Fibroblast of lung (primary cell): Measurements from ENCODE around the gene KIAA1755. TPM values are rescaled to one million over a fixed set of nuclear protein-coding genes. Genes with fewer than 3 reads are reported as not detected.

Experiments used
- DNase-seq, 2 donors: peaks; one replicate each; pipeline versions ENCODE4 v3.0.0 to v3.0.0-alpha.2; 2010; ENCODE audit warnings: low read depth in 2 of 2
- H2AFZ ChIP-seq: 2 replicates; pipeline ENCODE4 v1.5.1; 2012; ENCODE audit warnings: low read length, control low read depth, inconsistent platforms
- H3K27ac ChIP-seq: 2 replicates; pipeline ENCODE4 v1.5.1; 2011; ENCODE audit warnings: low read length, control low read depth; ENCODE audit not compliant: insufficient read depth
- H3K27me3 ChIP-seq: 2 replicates; pipeline ENCODE4 v1.5.1; 2011; ENCODE audit warnings: mild to moderate bottlenecking, low read length; ENCODE audit not compliant: control insufficient read depth, insufficient read depth
- H3K36me3 ChIP-seq: 2 replicates; pipeline ENCODE4 v1.5.1; 2011; ENCODE audit warnings: low read length; ENCODE audit not compliant: control insufficient read depth, insufficient read depth
- H3K4me1 ChIP-seq: 2 replicates; pipeline ENCODE4 v1.5.1; 2011; ENCODE audit warnings: low read length; ENCODE audit not compliant: control insufficient read depth, insufficient read depth; ENCODE audit errors: extremely low read depth
- H3K4me2 ChIP-seq: 2 replicates; pipeline ENCODE4 v1.5.1; 2011; ENCODE audit warnings: low read length, control low read depth; ENCODE audit not compliant: insufficient read depth; ENCODE audit errors: extremely low read depth
- H3K4me3 ChIP-seq, 4 experiments: fragments of 200-600 bp in 1 of 4; sonication (generic) in 1 of 4; replicated peaks in 1 of 4; 2 replicates each; pipeline ENCODE4 v1.5.1; 2011 to 2016; ENCODE audit warnings: low read length in 4 of 4, low read depth in 3 of 4, mild to moderate bottlenecking in 3 of 4, control low read depth in 2 of 4, inconsistent platforms in 1 of 4, mixed read lengths in 1 of 4; ENCODE audit not compliant: insufficient read depth in 1 of 4; ENCODE audit errors: control extremely low read depth in 1 of 4
- H3K79me2 ChIP-seq: 2 replicates; pipeline ENCODE4 v1.5.1; 2012; ENCODE audit warnings: mild to moderate bottlenecking, low read length, inconsistent platforms; ENCODE audit not compliant: control insufficient read depth, insufficient read depth
- H3K9ac ChIP-seq: 2 replicates; pipeline ENCODE4 v1.5.1; 2011; ENCODE audit warnings: mild to moderate bottlenecking, low read length, control low read depth; ENCODE audit not compliant: insufficient read depth
- H3K9me3 ChIP-seq: 2 replicates; pipeline ENCODE4 v1.5.1; 2012; ENCODE audit warnings: low read depth, low read length; ENCODE audit not compliant: control insufficient read depth, insufficient read depth
- H4K20me1 ChIP-seq: 2 replicates; pipeline ENCODE4 v1.5.1; 2011; ENCODE audit warnings: low read length; ENCODE audit not compliant: control insufficient read depth, insufficient read depth; ENCODE audit errors: extremely low read depth
- CTCF ChIP-seq, 2 donors: IDR thresholded peaks in 1 of 2; conservative IDR thresholded peaks in 1 of 2; 1 replicate in 1 of 2; 2 replicates in 1 of 2; pipeline ENCODE4 v1.5.1; 2011 to 2012; ENCODE audit warnings: low read length in 2 of 2, control low read depth in 1 of 2, inconsistent platforms in 1 of 2, low read depth in 1 of 2, mild to moderate bottlenecking in 1 of 2
- EZH2 ChIP-seq: IDR thresholded peaks from 2 replicates; pipeline ENCODE4 v1.5.1; 2012; ENCODE audit warnings: low read length, control low read depth, mild to moderate bottlenecking; ENCODE audit errors: missing control alignments
- polyA plus RNA-seq, 2 donors: library from polyadenylated mRNA; depleted of rRNA in 1 of 2; stranded (reverse) in 1 of 2; unstranded in 1 of 2; fragments of >200 nt; gene quantifications; 2 replicates each; pipeline ENCODE4 v1.2.1, GENCODE V29; 2011 to 2012; ENCODE audit warnings: missing spikeins in 1 of 2
- total RNA-seq: library from RNA; depleted of rRNA; stranded (reverse); fragments of >200 nt; gene quantifications from 2 replicates; pipeline ENCODE4 v1.2.1, GENCODE V29; 2014

The KIAA1755 gene
- total and polyA plus RNA-seq, 2 donors (not counting 1 experiment from before 2014, with no cell fraction given): 0.60 to 2.8 TPM

- no peak overlapping the region for H3K27ac ChIP-seq
- TF ChIP-seq CTCF (conservative IDR thresholded peaks at IDR 0.05 in 1 of 2, IDR thresholded peaks at IDR 0.05 in 1 of 2; ENCODE audit: low read depth in 1 of 2, low read length in 2 of 2): no peak
- TF ChIP-seq EZH2: no peak
- no peaks in the 10 kb centered on the region for H3K79me2 ChIP-seq
- H3K4me3 ChIP-seq: no peak overlapping the region
- H3K9me3 ChIP-seq: no peaks in the 10 kb centered on the region
- H3K9ac ChIP-seq: no peak overlapping the region
- DNase-seq: peak in 1 of 2 donors; percentile 45
- H3K4me1 ChIP-seq: peaks cover 26% of the 10 kb centered on the region
- no peak overlapping the region for H3K4me2 ChIP-seq
- H2AFZ ChIP-seq: no peak overlapping the region
- no peaks in the 10 kb centered on the region for H3K27me3 ChIP-seq
- H4K20me1 ChIP-seq: no peaks in the 10 kb centered on the region
- no peaks in the 10 kb centered on the region for H3K36me3 ChIP-seq
Observed at GRCh38 chr20:38278131-38278530, 17.6 kb upstream of the KIAA1755 start.

GRCh38 chr20:38277691-38278090, 17.2 kb upstream of the KIAA1755 start:
- Histone ChIP-seq H3K27ac (no peak overlapping the region), H3K9ac (no peak overlapping the region), H3K4me2 (no peak overlapping the region), H3K36me3 (no peaks in the 10 kb centered on the region), H3K9me3 (no peaks in the 10 kb centered on the region), H3K4me1 (peaks cover 31% of the 10 kb centered on the region), H3K79me2 (no peaks in the 10 kb centered on the region), H3K4me3 (no peak overlapping the region), H3K27me3 (no peaks in the 10 kb centered on the region), H2AFZ (no peak overlapping the region), H4K20me1 (no peaks in the 10 kb centered on the region)
- no peak for TF ChIP-seq EZH2
- TF ChIP-seq CTCF (conservative IDR thresholded peaks at IDR 0.05 in 1 of 2, IDR thresholded peaks at IDR 0.05 in 1 of 2; ENCODE audit: low read depth in 1 of 2, low read length in 2 of 2): no peak
- no peak for DNase-seq

GRCh38 chr20:38277285-38277684, 16.8 kb upstream of the KIAA1755 start:
- H3K4me1 ChIP-seq: peaks cover 34% of the 10 kb centered on the region

More at GRCh38 chr20:38277285-38277684, 16.8 kb upstream of the KIAA1755 start:
- Histone ChIP-seq H3K9me3 (no peaks in the 10 kb centered on the region), H2AFZ (no peak overlapping the region), H3K79me2 (no peaks in the 10 kb centered on the region), H4K20me1 (no peaks in the 10 kb centered on the region), H3K9ac (no peak overlapping the region), H3K27me3 (no peaks in the 10 kb centered on the region), H3K36me3 (no peaks in the 10 kb centered on the region), H3K27ac (no peak overlapping the region), H3K4me2 (no peak overlapping the region), H3K4me3 (no peak overlapping the region)
- TF ChIP-seq EZH2 (no peak), CTCF (conservative IDR thresholded peaks at IDR 0.05 in 1 of 2, IDR thresholded peaks at IDR 0.05 in 1 of 2; ENCODE audit: low read depth in 1 of 2, low read length in 2 of 2) (no peak)
- DNase-seq: no peak
